ENCODE measurements around the gene IGSF9.

The IGSF9 gene

DNA sequence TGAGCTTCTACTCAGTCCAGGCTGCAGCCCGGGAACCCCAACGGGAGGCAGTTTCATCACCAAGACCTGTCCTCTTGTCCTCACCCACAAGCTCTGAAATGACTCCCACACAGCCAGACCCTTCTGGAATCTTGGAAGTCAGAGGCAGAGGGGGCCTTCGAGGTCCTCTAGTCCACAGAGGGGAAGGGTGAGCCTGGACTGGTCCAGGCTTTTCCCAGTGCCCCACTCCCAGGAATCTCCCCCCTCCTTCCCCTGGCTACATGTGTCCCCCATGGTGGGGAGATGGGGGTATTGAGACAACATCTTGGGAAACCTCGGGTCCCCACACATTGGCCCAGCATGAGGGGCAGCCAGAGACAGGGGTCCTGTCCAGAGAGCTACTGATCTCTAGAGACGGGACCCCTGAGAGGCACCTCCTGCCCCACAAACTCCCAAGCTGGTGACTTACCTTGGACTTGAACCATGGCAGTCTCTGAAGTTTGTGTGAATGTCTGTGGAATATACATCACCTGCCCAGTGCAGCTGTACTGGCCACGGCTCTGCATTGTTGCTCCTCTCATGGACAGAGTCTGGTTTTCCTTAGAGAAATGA is 28.0 kb upstream of the IGSF9 start:
- no peak for DNase-seq (ENCODE audit: extremely low spot score)
- ChIA-PET POLR2A (no interaction called here), CTCF (interaction anchor here (2.2 kb wide), 1 partner anchor 34 kb away, joined by 8 read pairs; no protein-coding TSS in a partner anchor)
- TF ChIP-seq SUZ12 (IDR thresholded peaks at IDR 0.05) (no peak), HDGF (IDR thresholded peaks at IDR 0.05; ENCODE audit: borderline replicate concordance) (no peak), ELF4 (IDR thresholded peaks at IDR 0.05) (no peak), ARNT (IDR thresholded peaks at IDR 0.05) (no peak), ZNF384 (IDR thresholded peaks at IDR 0.05) (no peak), SP1 (IDR thresholded peaks at IDR 0.05) (no peak), BHLHE40 (IDR thresholded peaks at IDR 0.05; ENCODE audit: borderline replicate concordance) (no peak), FOXM1 (IDR thresholded peaks at IDR 0.05; ENCODE audit: borderline replicate concordance) (no peak), CTBP1 (IDR thresholded peaks at IDR 0.05; ENCODE audit: borderline replicate concordance) (no peak), NFRKB (IDR thresholded peaks at IDR 0.05) (no peak), TARDBP (IDR thresholded peaks at IDR 0.05) (no peak), FOXA1 (IDR thresholded peaks at IDR 0.05) (no peak), LEF1 (IDR thresholded peaks at IDR 0.05; ENCODE audit: borderline replicate concordance) (no peak), L3MBTL2 (conservative IDR thresholded peaks at IDR 0.05) (no peak), FOXK2 (IDR thresholded peaks at IDR 0.05) (no peak)
- TF ChIP-seq, protein P1, sequence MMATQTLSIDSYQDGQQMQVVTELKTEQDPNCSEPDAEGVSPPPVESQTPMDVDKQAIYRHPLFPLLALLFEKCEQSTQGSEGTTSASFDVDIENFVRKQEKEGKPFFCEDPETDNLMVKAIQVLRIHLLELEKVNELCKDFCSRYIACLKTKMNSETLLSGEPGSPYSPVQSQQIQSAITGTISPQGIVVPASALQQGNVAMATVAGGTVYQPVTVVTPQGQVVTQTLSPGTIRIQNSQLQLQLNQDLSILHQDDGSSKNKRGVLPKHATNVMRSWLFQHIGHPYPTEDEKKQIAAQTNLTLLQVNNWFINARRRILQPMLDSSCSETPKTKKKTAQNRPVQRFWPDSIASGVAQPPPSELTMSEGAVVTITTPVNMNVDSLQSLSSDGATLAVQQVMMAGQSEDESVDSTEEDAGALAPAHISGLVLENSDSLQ (IDR thresholded peaks at IDR 0.05) = no peak

DNA sequence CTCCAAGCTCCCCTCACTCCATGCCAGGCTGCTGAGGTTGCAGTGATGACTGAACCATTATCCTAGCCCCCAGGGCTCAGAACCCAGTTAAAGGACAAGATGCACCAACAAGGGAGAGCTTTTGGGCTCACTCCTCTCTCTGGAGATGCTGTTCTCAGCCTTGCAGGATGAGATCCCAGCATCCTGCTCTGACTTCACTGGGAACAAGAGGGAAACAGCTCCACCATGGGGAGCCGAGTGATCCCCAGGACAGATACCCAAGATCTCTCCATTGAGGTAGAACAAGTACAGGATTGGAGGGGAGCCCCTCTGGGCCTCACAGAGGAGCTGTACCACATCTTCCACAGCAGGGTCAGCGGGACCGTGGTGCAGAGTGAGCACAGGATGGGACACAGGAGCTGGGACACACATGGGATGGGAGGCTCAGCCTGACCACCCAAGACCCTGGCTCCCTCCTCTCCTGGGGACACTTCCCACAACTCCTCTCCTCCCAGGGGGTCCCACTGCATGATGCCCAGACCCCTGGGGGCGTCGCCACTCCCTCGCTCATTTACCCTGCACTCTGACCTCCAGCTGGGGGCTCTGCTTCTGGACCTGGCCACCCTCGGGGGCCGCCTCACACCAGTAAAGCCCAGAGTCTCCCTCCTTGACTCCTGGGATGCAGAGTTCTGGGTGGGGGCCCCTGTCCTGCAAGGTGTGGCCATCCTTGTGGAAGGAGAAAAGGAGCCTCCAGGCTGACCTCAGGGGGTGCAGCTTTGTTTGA is 27.2 kb upstream of the IGSF9 start:
- no peak for TF ChIP-seq LEF1 (IDR thresholded peaks at IDR 0.05; ENCODE audit: borderline replicate concordance)
- TF ChIP-seq SP1 (IDR thresholded peaks at IDR 0.05) = no peak
- TF ChIP-seq CTBP1 (IDR thresholded peaks at IDR 0.05; ENCODE audit: borderline replicate concordance) = no peak
- TF ChIP-seq NFRKB (IDR thresholded peaks at IDR 0.05) = no peak
- no peak for TF ChIP-seq FOXA1 (IDR thresholded peaks at IDR 0.05)
- TF ChIP-seq ARNT (IDR thresholded peaks at IDR 0.05) = no peak
- TF ChIP-seq SUZ12 (IDR thresholded peaks at IDR 0.05) = no peak
- no peak for TF ChIP-seq ELF4 (IDR thresholded peaks at IDR 0.05)
- TF ChIP-seq ZNF384 (IDR thresholded peaks at IDR 0.05) = no peak
- no peak for TF ChIP-seq HDGF (IDR thresholded peaks at IDR 0.05; ENCODE audit: borderline replicate concordance)
- no peak for TF ChIP-seq BHLHE40 (IDR thresholded peaks at IDR 0.05; ENCODE audit: borderline replicate concordance)
- no peak for TF ChIP-seq FOXM1 (IDR thresholded peaks at IDR 0.05; ENCODE audit: borderline replicate concordance)
- TF ChIP-seq, protein P1 (IDR thresholded peaks at IDR 0.05) = no peak
- TF ChIP-seq TARDBP (IDR thresholded peaks at IDR 0.05) = no peak
- TF ChIP-seq FOXK2 (IDR thresholded peaks at IDR 0.05) = no peak
- TF ChIP-seq L3MBTL2 (conservative IDR thresholded peaks at IDR 0.05) = no peak
- no peak for DNase-seq (ENCODE audit: extremely low spot score)
- POLR2A ChIA-PET = no interaction called here
- CTCF ChIA-PET = interaction anchor here (2.2 kb wide), 1 partner anchor 35 kb away, joined by 8 read pairs; no protein-coding TSS in a partner anchor

DNA sequence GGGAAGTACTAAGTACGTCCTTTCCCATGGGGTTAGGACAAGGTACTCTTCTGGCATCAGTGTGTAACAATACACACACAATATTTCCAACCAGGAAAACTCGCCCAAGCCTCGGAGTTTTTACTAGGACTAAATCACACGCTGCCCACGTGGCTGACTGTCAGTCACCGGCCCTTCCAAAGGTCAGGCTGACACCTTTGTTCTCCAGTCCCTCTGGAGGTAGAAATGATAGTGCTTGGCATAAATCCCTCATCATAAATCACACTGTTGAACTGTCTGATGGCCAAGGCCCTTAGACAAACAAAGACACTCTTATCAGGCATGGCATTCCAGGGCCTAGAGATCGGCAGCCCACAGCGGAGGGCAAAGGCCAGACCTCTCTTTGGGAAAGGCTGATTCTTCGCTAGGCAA is 25.5 kb upstream of the IGSF9 start:
- DNase-seq (ENCODE audit: extremely low spot score) = no peak
- TF ChIP-seq, protein P1 (IDR thresholded peaks at IDR 0.05) = 0 out of 2 replicates have a peak, but pooled peaks have one; percentile 32
- TF ChIP-seq SUZ12 (IDR thresholded peaks at IDR 0.05) = no peak
- TF ChIP-seq ARNT (IDR thresholded peaks at IDR 0.05) = no peak
- ChIA-PET POLR2A (interaction anchor here (0.9 kb wide), 1 partner anchor 19 kb away, joined by 4 read pairs; no protein-coding TSS in a partner anchor), CTCF (no interaction called here)

DNA sequence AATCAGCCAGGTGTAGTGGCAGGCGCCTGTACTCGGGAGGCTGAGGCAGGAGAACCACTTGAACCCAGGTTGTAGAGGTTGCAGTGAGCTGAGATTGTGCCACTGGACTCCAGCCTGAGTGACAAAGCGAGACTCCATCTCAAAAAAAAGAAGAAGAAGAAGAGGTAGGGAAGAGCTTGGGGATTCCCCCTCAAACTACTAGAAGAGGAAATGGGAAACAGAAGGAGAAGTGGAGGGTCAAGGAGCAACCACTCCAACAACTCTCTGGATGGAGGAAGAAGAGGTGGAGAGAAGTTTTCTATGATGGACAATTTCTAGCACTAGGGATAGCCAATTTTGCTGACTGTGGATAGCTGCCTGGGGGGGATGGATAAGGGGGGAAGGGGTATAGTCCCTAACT is 23.5 kb upstream of the IGSF9 start:
- TF ChIP-seq LEF1 (IDR thresholded peaks at IDR 0.05; ENCODE audit: borderline replicate concordance) (no peak), FOXA1 (IDR thresholded peaks at IDR 0.05) (no peak), ELF4 (IDR thresholded peaks at IDR 0.05) (no peak)
- ChIA-PET POLR2A (no interaction called here), CTCF (interaction anchor here (0.7 kb wide), 1 partner anchor 32 kb away, joined by 4 read pairs; no protein-coding TSS in a partner anchor)
- no peak for DNase-seq (ENCODE audit: extremely low spot score)

DNA sequence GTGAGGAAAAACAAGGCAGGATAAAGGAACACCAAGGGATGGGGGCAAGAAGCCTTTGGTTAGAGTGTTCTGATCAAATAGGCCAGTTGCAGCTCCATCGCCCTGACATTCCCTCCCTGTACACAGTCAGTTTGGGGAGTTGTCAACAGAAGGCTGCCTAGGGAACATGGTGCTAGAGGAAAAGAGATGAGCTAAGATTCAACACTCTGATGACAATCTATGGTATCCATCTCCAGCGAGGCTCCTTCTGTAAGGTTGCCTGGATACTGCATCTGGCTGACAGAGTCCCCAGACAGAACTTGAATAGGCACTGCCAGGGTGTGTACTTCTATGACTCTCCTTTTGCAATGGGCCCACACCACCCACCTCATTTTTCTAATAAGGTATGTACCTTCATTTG is 19.9 kb upstream of the IGSF9 start:
- no peak for TF ChIP-seq ARNT (IDR thresholded peaks at IDR 0.05)
- no peak for TF ChIP-seq FOXM1 (IDR thresholded peaks at IDR 0.05; ENCODE audit: borderline replicate concordance)
- TF ChIP-seq TARDBP (IDR thresholded peaks at IDR 0.05) = no peak
- no peak for TF ChIP-seq FOXA1 (IDR thresholded peaks at IDR 0.05)
- TF ChIP-seq, protein P1 (IDR thresholded peaks at IDR 0.05) = no peak
- TF ChIP-seq NFRKB (IDR thresholded peaks at IDR 0.05) = no peak
- TF ChIP-seq ZNF384 (IDR thresholded peaks at IDR 0.05) = no peak
- TF ChIP-seq LEF1 (IDR thresholded peaks at IDR 0.05; ENCODE audit: borderline replicate concordance) = no peak
- TF ChIP-seq FOXK2 (IDR thresholded peaks at IDR 0.05) = no peak
- TF ChIP-seq CTBP1 (IDR thresholded peaks at IDR 0.05; ENCODE audit: borderline replicate concordance) = no peak
- CTCF ChIA-PET = interaction anchor here (0.5 kb wide), 1 partner anchor 92 kb away, joined by 3 read pairs; no protein-coding TSS in a partner anchor

More for the DNA sequence above, 19.9 kb upstream of the IGSF9 start:
- POLR2A ChIA-PET = no interaction called here
- DNase-seq (ENCODE audit: extremely low spot score) = no peak
